ENCODE measurements around the gene PADI6. TPM values are rescaled to one million over a fixed set of nuclear protein-coding genes. Genes with fewer than 3 reads are reported as not detected.

The PADI6 gene
- total and polyA plus RNA-seq, 10 of the 15 experiments (the other 5 are each of a cell fraction or from before 2014, with no cell fraction given) = not detected

GRCh38 chr1:17348593-17349234 is 23.3 kb upstream of the PADI6 start (continued):
- TF ChIP-seq ELK1 (IDR thresholded peaks at IDR 0.05; ENCODE audit: low read depth, low read length) (no peak), KLF5 (IDR thresholded peaks at IDR 0.05; ENCODE audit: partially characterized antibody) (no peak), ZBTB11 (CRISPR knock-in tag; IDR thresholded peaks at IDR 0.05) (no peak), TCF3 (IDR thresholded peaks at IDR 0.05; ENCODE audit: borderline replicate concordance, insufficient read depth, low read depth, low read length) (0 out of 2 replicates have a peak, but pooled peaks have one; percentile 9)

- H3K27ac ChIP-seq (ENCODE audit: control insufficient read depth, insufficient read depth) = no peak overlapping the region
- TF ChIP-seq PAX8 (IDR thresholded peaks at IDR 0.05) (no peak), WRNIP1 (IDR thresholded peaks at IDR 0.05; ENCODE audit: borderline replicate concordance, low read depth, low read length) (no peak), CUX1 (IDR thresholded peaks at IDR 0.05; ENCODE audit: insufficient replicate concordance, low read depth, low read length) (no peak)
Measured at GRCh38 chr1:17350083-17350482, 21.9 kb upstream of the PADI6 start.

More at GRCh38 chr1:17350083-17350482, 21.9 kb upstream of the PADI6 start:
- Histone ChIP-seq H3K79me2 (ENCODE audit: control insufficient read depth, insufficient read depth, low read length) (no peaks in the 10 kb centered on the region), H3K4me2 (ENCODE audit: control insufficient read depth, insufficient read depth) (no peak overlapping the region), H3K9ac (ENCODE audit: control insufficient read depth, insufficient read depth, low read length) (no peak overlapping the region), H3K27me3 (replicated peaks in 1 of 2; ENCODE audit: control insufficient read depth in 2 of 2, insufficient read depth in 2 of 2, low read length in 1 of 2) (no peaks in the 10 kb centered on the region), H4K20me1 (ENCODE audit: control insufficient read depth, insufficient read depth) (no peaks in the 10 kb centered on the region), H2AFZ (ENCODE audit: control insufficient read depth, low read depth, low read length) (no peak overlapping the region), H3K4me3 (no peak overlapping the region), H3K36me3 (ENCODE audit: control insufficient read depth in 2 of 2, insufficient read depth in 2 of 2, low read length in 1 of 2) (no peaks in the 10 kb centered on the region), H3K9me3 (replicated peaks; ENCODE audit: control insufficient read depth, insufficient read depth, low read length) (no peaks in the 10 kb centered on the region), H3K4me1 (ENCODE audit: control insufficient read depth, insufficient read depth, low read length) (peaks cover 7% of the 10 kb centered on the region)
- intact Hi-C loops (cut with micrococcal nuclease; ENCODE audit: unreplicated experiment) (no loop called here), in situ Hi-C loops (cut with MboI) (no loop called here)
- ChIA-PET POLR2A (no interaction called here), RAD21 (ENCODE audit: unreplicated experiment) (no interaction called here), SMC1A (ENCODE audit: uncharacterized antibody, unreplicated experiment) (no interaction called here), CTCF (no interaction called here)
- 61% methylated on average over 8 of the region's 8 CpGs for WGBS (ENCODE audit: insufficient coverage, insufficient replicate concordance, low lambda C conversion rate, missing lambda C conversion rate)
- no peak for FAIRE-seq
- no peak for ATAC-seq
- no TSS peak for BruUV-seq (replicated peaks)
- no peak for DNase-seq (ENCODE audit: low read depth, low spot score)
